NT2/D1 (cell line): ENCODE results near the gene C16orf96.

Experiments
- SUZ12 ChIP-seq: IDR thresholded peaks from 2 replicates; pipeline ENCODE4 v1.6.1; 2011; ENCODE audit not compliant: insufficient read length, insufficient read depth; ENCODE audit errors: extremely low read depth
- ZNF274 ChIP-seq: IDR thresholded peaks from 2 replicates; pipeline ENCODE4 v1.6.1; 2011; ENCODE audit warnings: mild to moderate bottlenecking, low read depth, low read length

- TF ChIP-seq SUZ12 = no peak
- TF ChIP-seq ZNF274 = no peak
Measured at GRCh38 chr16:4534151-4534790, 21.9 kb upstream of the C16orf96 start.
